GM21737 (cell line): ENCODE measurements around the gene INO80C.
"Not testable (repeated sequence)": the region's sequence is repeated elsewhere in the genome, so short reads cannot be mapped to it uniquely, and the experiment has no call there.

Experiments used
- ATAC-seq: cut with Tn5 transposase; IDR thresholded peaks from one replicate; pipeline ENCODE4 v1.9.1; 2021; ENCODE audit warnings: mild to moderate bottlenecking, moderate library complexity; ENCODE audit not compliant: unreplicated experiment

Gene INO80C

DNA sequence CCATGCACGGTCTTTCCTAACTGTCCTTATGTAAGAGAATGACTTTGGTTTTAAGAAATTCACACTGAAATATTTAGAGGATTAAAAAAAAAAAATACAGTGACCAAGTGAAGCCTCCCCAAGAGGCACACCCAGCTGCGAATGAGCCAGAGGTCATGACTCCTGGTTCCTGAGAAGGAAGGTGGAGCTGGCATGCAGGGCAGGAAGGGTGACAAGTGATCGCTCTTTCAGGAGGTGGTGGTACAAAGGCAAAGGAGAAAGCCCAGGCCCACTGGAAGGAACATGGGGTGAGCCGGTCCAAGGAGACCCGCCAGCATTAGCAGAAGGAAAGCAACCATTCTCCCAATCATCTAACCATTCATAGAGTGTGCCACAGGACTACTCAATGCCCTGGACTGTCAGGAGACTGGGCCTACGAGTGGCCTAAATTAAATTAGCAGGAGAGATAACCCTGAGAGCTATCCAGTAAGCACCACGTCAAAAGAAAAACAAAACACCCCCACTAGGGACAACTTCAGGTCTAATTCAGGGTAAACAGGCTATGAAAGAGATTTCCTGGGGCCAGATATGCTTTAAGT is 7.8 kb downstream of the INO80C start:
- no peak for ATAC-seq

- not testable (repeated sequence) for ATAC-seq
These were observed 8.5 kb downstream of the INO80C start for GRCh38 chr18:35489281-35489680.

- ATAC-seq = not testable (repeated sequence)
These were observed 9.4 kb downstream of the INO80C start for GRCh38 chr18:35488396-35488795.

- ATAC-seq = not testable (repeated sequence)
These were observed 10.2 kb downstream of the INO80C start for GRCh38 chr18:35487525-35487924.

- ATAC-seq = no peak
These were observed 11.9 kb downstream of the INO80C start for GRCh38 chr18:35485852-35486251.

GRCh38 chr18:35484034-35484433 is 13.7 kb downstream of the INO80C start:
- peak; percentile 55 for ATAC-seq

DNA sequence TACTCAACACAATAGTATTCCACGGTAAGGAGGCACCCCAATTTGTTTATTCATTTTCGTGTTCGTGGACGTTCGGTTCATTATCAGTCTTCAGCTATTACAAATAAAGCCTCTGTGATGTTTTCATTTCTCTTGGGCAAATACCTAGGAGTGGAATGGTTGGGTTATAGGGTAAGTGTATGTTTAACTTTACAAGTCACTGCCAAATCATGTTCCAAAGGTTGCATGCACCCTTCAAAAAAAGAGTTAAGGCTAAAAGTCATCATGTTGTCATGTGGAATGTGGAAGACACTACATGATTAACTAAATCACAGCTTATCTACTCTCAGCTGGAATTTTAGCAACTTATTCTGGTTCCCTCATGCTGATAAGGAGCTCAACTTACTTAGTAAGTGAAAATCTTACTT is 15.8 kb downstream of the INO80C start:
- no peak for ATAC-seq

GRCh38 chr18:35479911-35480586 is 17.7 kb downstream of the INO80C start:
- no peak for ATAC-seq

DNA sequence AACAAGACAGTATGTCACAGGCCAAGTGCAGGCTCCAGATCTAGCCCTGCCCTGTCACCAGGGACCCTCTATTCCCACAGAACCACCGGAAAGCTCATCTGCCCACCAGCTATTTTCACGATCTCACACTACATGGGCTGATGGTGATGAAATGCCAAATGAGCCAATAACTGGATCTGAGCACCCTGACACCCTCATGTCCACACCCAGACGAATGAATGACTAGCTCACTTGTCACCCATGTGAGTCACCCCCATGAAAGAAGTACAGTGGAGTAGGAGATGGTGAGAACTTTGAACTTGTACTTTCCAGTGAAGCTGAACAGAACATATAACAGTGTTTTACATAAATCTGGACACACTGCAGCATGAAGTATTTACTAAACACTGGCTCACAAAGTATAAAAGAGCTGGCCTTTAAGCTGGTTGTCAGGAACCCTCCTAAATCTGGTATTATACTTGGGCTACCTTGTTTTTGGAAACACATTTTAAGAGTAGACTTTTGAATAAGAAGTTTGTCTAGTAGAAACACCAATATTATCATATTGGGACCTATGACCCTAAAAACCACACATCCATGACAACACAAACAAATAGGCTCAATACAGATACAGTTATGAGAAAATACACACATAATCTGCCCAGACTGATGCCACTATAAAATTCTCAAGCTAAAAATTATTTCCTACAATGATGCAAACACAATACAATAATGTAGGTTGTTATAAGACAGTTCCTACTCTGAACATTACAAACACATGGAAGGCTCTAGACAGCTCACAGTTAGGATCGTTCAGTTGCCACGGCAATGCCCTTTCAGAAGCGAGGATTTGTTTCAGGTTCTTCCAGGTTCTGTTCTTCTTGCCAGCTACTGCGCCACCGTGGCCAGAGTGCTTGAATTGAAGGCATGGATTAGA is 19.0 kb downstream of the INO80C start:
- no peak for ATAC-seq

GRCh38 chr18:35477974-35478373 is 19.8 kb downstream of the INO80C start:
- ATAC-seq = no peak

- ATAC-seq = no peak
These were observed 20.3 kb downstream of the INO80C start for GRCh38 chr18:35477497-35477896.

DNA sequence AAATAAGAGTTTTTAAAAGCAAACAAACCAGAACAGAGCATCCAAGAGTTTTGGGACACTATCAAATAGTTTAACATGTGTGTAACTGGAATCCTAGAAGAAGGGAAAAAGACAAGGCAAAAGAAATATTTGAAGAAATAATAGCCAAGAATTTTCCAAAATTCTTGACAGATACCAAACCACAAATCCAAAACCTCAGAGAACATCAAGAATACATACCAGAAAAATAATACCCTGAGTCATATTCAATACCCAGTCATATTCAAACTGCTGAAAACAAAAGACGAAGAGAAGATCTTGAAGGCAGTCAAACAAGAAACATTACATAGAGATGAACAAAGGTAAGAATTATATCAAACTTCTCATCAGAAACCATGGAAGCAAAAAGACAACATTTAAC is 22.9 kb downstream of the INO80C start:
- ATAC-seq = no peak

DNA sequence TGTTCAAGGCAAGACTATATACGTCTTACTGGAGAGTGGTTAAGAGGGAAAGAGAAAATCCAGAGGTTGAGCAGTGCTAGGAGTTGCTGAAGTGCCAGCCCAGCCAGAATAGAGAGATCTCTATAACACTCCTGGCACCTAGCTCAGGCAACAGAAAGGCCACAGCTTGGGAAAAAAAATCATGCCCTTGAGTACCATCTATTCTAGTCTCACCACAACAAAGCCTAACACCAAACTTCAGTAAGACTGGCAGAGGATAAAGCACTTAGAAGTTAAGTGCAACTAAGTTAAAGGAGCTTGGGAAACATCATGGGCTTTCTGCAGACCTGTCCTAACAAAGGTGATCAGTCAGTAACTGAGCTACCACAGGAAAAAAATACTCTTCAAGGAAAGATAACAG is 24.2 kb downstream of the INO80C start:
- ATAC-seq = no peak

DNA sequence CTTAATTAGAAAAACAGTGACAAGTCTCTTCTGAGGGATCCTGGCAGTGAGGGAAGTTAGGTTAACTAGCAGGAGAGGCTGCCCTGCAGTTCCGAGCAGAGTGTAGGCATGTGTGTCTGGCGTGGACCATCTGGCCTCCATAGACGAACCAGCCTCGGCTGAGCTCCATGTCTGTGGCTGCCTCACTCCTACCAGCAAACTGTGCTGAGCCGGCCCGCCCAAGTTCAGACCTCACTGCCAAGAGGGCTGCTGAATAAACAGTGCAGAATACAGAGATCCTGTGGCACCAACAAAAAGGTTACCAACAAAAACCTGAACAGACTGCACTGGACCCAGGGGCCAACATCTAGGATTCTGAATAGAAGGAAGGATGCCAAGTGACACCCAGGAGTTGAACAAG is 27.3 kb downstream of the INO80C start:
- ATAC-seq = no peak

- ATAC-seq = no peak
These were observed 28.0 kb downstream of the INO80C start for GRCh38 chr18:35469725-35470124.

DNA sequence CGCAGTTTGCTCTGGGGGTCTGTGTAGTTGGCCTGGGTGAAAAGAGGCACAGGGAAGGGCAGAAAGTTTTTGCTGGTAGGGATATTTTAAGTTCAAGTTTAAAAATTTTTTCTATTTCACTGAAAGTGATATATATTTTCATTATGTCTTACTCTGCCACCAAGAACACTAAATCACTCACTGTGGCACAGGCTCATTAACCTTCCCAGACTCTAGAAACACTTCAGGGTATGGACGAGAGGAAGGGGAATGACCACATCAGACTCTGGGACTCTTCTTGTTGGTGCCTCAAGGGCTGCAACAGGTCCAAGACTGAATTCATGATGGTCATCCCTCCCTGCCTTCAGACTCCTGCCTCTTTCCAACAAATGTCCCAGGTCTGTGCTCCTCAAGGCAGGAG is 29.0 kb downstream of the INO80C start:
- ATAC-seq = no peak

GRCh38 chr18:35467624-35468016 is 30.1 kb downstream of the INO80C start:
- ATAC-seq = peak; percentile 81

DNA sequence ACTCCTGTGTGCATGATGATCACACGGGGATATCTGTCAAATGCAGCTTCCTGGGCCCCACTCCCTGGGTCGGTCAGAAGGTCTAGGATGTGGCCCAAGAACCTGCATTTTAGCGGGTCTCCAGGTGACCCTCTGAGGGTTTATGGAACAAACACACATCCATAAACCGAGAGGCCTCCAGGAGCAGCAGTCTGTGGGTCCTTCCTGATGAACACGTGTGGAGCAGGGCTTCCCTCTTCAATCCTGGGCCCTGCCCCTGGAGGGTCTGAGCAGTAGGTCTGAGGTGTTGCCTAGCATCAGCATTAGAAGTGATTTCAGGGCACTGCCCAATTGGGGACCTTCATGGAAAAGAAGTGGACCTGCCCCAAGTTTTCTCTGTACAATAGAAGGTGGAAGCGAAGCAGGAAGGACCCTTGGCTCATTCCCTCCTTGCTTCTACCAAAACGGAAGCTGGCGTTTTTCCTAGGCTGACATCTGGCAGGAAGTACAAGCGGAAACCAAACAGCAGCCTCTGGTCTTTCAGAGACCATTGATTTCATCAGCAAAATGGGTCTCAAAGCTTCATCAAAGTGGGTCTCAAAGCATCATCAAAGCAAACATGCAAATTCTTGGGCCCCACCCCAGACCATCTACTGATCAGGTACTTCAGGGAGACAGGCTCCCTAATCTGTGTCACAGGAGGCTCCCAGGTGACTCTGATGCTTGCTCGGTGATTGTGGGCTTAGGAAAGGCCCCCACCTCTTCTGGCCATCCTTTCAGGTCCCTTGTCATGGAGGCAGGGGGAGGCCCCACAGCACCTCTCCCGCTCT is 30.7 kb downstream of the INO80C start:
- peak; percentile 11 for ATAC-seq

- no peak for ATAC-seq
These were observed 31.4 kb downstream of the INO80C start for GRCh38 chr18:35466334-35466733.

DNA sequence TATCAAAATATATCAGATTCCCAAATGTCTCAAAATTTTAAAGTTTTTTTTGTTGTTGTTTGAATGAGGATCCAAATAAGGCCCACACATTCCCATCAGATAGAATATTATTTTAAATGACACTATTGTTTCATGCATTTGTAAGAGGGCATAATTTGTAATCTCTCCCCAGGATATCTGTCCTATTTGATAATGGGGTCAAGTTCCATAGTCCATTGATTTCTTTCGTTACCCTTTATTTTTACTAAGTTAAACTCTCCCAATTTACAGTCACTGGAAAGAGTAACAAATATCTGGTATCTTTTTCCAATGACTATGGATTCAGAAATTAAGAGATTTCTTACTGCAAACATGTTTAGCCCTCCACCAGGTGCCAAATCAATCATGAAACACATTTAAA is 32.4 kb downstream of the INO80C start:
- ATAC-seq = no peak

DNA sequence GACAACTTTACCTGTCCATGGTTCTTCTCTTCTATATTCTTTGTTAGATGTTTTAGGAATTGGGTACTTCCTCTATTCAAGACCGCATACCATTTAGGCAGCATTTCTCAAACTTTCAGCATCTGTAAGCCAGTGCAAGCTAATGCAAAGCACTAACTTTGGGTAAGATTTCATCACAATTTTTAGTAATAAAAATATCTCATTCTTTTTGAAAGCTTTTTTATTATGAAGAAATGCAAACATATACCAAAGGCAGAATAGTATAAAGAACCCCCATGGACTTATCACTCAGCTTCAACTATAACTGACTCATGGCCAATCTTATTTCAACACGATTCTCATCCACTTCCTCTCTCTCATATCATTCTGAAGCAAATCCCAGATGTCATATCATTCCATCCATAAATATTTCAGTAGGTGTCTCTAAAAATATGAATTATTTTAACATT is 32.9 kb downstream of the INO80C start:
- no peak for ATAC-seq
